Measurements from ENCODE around the gene LRRC4B. TPM values are rescaled to one million over a fixed set of nuclear protein-coding genes. Genes with fewer than 3 reads are reported as not detected.

LRRC4B gene
- total RNA-seq, 1 experiment from 2014 or later, result not detected

DNA sequence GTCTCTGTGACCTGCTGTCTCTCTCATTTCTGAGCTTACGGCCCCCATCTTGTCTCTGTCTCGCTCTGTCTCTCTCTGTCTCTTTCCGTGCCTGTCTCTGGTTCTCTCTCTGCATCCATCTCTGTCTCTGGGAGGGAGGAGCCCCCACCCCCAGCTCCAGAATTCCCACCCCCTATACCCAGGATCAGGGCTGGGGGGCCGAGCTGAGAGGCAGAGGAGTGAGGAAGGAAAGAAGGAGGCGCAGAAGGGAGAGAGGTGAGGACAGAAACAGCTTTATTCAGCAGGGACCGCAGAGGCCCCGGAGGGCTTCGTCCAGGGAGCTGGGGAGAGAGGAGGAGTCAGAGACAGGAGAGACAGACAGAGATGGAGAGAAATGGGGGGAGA is 71.2 kb downstream of the LRRC4B start:
- no peak for TF ChIP-seq CTCF (IDR thresholded peaks at IDR 0.05; ENCODE audit: unreplicated experiment)
- Mint-ChIP-seq H3K4me1 (ENCODE audit: insufficient read depth, unreplicated experiment) (no peaks in the 10 kb centered on the region), H3K27ac (ENCODE audit: low read depth, unreplicated experiment) (no peak overlapping the region), H3K36me3 (ENCODE audit: insufficient read depth, unreplicated experiment) (peaks cover 6% of the 10 kb centered on the region), H3K4me3 (ENCODE audit: unreplicated experiment) (no peak overlapping the region), H3K27me3 (ENCODE audit: insufficient read depth, unreplicated experiment) (peaks cover 25% of the 10 kb centered on the region), H3K9me3 (ENCODE audit: unreplicated experiment) (peaks cover 2% of the 10 kb centered on the region)
- intact Hi-C loops (cut with micrococcal nuclease), result no loop called here
- ChIA-PET CTCF (no interaction called here), POLR2A (interaction anchor here (0.7 kb wide), 1 partner anchor 97 kb away, joined by 3 read pairs; no protein-coding TSS in a partner anchor)
- no TSS peak for BruUV-seq (replicated peaks)
- no peak for DNase-seq (ENCODE audit: unreplicated experiment)

GRCh38 chr19:50496189-50497021 is 71.8 kb downstream of the LRRC4B start:
- Mint-ChIP-seq H3K27me3 (ENCODE audit: insufficient read depth, unreplicated experiment) (peaks cover 31% of the 10 kb centered on the region), H3K4me1 (ENCODE audit: insufficient read depth, unreplicated experiment) (peaks cover 4% of the 10 kb centered on the region), H3K4me3 (ENCODE audit: unreplicated experiment) (no peak overlapping the region), H3K36me3 (ENCODE audit: insufficient read depth, unreplicated experiment) (peaks cover 9% of the 10 kb centered on the region), H3K27ac (ENCODE audit: low read depth, unreplicated experiment) (no peak overlapping the region), H3K9me3 (ENCODE audit: unreplicated experiment) (peaks cover 8% of the 10 kb centered on the region)
- no peak for DNase-seq (ENCODE audit: unreplicated experiment)
- POLR2A ChIA-PET, result interaction anchor here (0.7 kb wide), 1 partner anchor 96 kb away, joined by 3 read pairs; no protein-coding TSS in a partner anchor
- CTCF ChIA-PET, result no interaction called here
- intact Hi-C loops (cut with micrococcal nuclease), result no loop called here
- no TSS peak for BruUV-seq (replicated peaks)
- no peak for TF ChIP-seq CTCF (IDR thresholded peaks at IDR 0.05; ENCODE audit: unreplicated experiment)

GRCh38 chr19:50495020-50495531 is 73.2 kb downstream of the LRRC4B start:
- CTCF ChIA-PET, result interaction anchor here (0.8 kb wide), 1 partner anchor 288 kb away, joined by 5 read pairs; no protein-coding TSS in a partner anchor
- intact Hi-C loops (cut with micrococcal nuclease), result no loop called here
- peaks cover 7% of the 10 kb centered on the region for H3K4me1 Mint-ChIP-seq (ENCODE audit: insufficient read depth, unreplicated experiment)

More at GRCh38 chr19:50495020-50495531, 73.2 kb downstream of the LRRC4B start:
- no TSS peak for BruUV-seq (replicated peaks)
- Mint-ChIP-seq H3K36me3 (ENCODE audit: insufficient read depth, unreplicated experiment) (peaks cover 11% of the 10 kb centered on the region), H3K4me3 (ENCODE audit: unreplicated experiment) (no peak overlapping the region), H3K27ac (ENCODE audit: low read depth, unreplicated experiment) (no peak overlapping the region), H3K9me3 (ENCODE audit: unreplicated experiment) (peaks cover 18% of the 10 kb centered on the region), H3K27me3 (ENCODE audit: insufficient read depth, unreplicated experiment) (peaks cover 37% of the 10 kb centered on the region)
- no peak for TF ChIP-seq CTCF (IDR thresholded peaks at IDR 0.05; ENCODE audit: unreplicated experiment)
- no peak for DNase-seq (ENCODE audit: unreplicated experiment)
- POLR2A ChIA-PET, result no interaction called here
